GM12892 (cell line): Measurements from ENCODE around the gene PRSS58.

Source experiments
- POLR2AphosphoS5 ChIP-seq: IDR thresholded peaks from 2 replicates; pipeline ENCODE4 v1.6.1; 2011; ENCODE audit warnings: low read depth, low read length, control low read depth
- TAF1 ChIP-seq: IDR thresholded peaks from 2 replicates; pipeline ENCODE4 v1.6.1; 2011; ENCODE audit warnings: low read depth, mild to moderate bottlenecking, control low read depth, low read length, borderline replicate concordance

- no peak for TF ChIP-seq POLR2AphosphoS5
- no peak for TF ChIP-seq TAF1
These were observed 44.2 kb upstream of the PRSS58 start for GRCh38 chr7:142301923-142302550.
